Measurements from ENCODE around the gene CELF5. TPM values are rescaled to one million over a fixed set of nuclear protein-coding genes. Genes with fewer than 3 reads are reported as not detected.
A peak's percentile ranks its signal among the peaks of the same experiment; 100 is the strongest.

CELF5 gene
- total and polyA plus RNA-seq, 9 of the 15 experiments (the other 6 are each of a cell fraction or from before 2014, with no cell fraction given): 0.01 to 0.56 (median 0.22) TPM

DNA sequence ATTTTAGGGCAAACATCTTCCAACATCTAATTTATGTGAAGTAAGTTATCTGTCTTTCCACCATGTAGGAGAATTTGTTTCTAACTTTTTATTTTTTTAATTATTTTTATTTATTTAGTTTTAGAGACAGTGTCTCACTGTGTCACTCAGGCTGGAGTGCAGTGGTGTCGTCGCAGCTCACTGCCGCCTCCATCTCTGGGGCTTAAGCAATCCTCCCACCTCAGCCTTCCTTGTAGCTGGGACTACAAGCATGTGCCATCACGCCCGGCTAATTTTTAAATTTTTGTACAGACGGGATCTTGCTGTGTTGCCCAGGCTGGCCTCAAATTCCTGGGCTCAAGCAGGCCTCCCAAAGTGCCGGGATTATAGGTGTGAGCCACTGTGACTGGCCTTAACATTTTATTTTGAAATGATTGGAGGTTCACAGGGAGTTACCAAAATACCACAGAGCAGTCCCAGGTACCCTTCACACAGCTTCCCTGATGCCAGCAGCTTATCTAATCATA lies 58.8 kb downstream of the CELF5 start:
- peak; percentile 55 for TF ChIP-seq ZNF121 (CRISPR knock-in tag; conservative IDR thresholded peaks at IDR 0.05)
- no peak for TF ChIP-seq ZZZ3 (IDR thresholded peaks at IDR 0.05)
- H3K27me3 ChIP-seq (ENCODE audit: control insufficient read depth in 2 of 2, insufficient read depth in 2 of 2, low read length in 2 of 2): peaks cover 12 to 35% of the 10 kb centered on the region in 2 experiments; a peak in 3 of 5 replicates
- POLR2A ChIA-PET: no interaction called here
- H3K9me1 ChIP-seq (ENCODE audit: control insufficient read depth, insufficient read depth, low read length): no peaks in the 10 kb centered on the region
- H3K79me2 ChIP-seq (ENCODE audit: control insufficient read depth, insufficient read depth, low read length): no peaks in the 10 kb centered on the region
- H3K9ac ChIP-seq (ENCODE audit: insufficient read depth in 1 of 2, low read depth in 2 of 2, low read length in 2 of 2): no peak overlapping the region
- peaks cover 12 to 31% of the 10 kb centered on the region in 2 experiments; a peak in 4 of 5 replicates for H3K4me1 ChIP-seq (replicated peaks in 1 of 2; ENCODE audit: control insufficient read depth in 2 of 2, insufficient read depth in 2 of 2, low read length in 2 of 2)
- H2AFZ ChIP-seq (ENCODE audit: low read depth, low read length): no peak overlapping the region
- H3K4me3 ChIP-seq: no peak overlapping the region
- H3K9me3 ChIP-seq (replicated peaks; ENCODE audit: control insufficient read depth, insufficient read depth, low read depth, low read length): no peaks in the 10 kb centered on the region
- WGBS (ENCODE audit: insufficient coverage, low coverage, missing lambda C conversion rate): 53% methylated on average over 7 of the region's 7 CpGs
- ATAC-seq (no peak), DNase-seq (ENCODE audit: extremely low read depth in 1 of 4, low spot score in 3 of 4) (no peak), FAIRE-seq (no peak)
- no peaks in the 10 kb centered on the region for H3K36me3 ChIP-seq (ENCODE audit: control insufficient read depth, insufficient read depth, low read length)
- no TSS peak for BruUV-seq (replicated peaks)
- no peak overlapping the region for H3K27ac ChIP-seq (ENCODE audit: extremely low read depth, low read depth, low read length)
- no peaks in the 10 kb centered on the region; the same call in 1 of the 2 replicates for H4K20me1 ChIP-seq (replicated peaks; ENCODE audit: control insufficient read depth, insufficient read depth, low read length)
- in situ Hi-C loops (cut with MboI): no loop called here
- CTCF ChIA-PET (ENCODE audit: low intra/inter-chr PET ratio): no interaction called here
- intact Hi-C loops (cut with micrococcal nuclease): no loop called here
- H3K4me2 ChIP-seq (ENCODE audit: insufficient read depth, low read length): no peak overlapping the region

DNA sequence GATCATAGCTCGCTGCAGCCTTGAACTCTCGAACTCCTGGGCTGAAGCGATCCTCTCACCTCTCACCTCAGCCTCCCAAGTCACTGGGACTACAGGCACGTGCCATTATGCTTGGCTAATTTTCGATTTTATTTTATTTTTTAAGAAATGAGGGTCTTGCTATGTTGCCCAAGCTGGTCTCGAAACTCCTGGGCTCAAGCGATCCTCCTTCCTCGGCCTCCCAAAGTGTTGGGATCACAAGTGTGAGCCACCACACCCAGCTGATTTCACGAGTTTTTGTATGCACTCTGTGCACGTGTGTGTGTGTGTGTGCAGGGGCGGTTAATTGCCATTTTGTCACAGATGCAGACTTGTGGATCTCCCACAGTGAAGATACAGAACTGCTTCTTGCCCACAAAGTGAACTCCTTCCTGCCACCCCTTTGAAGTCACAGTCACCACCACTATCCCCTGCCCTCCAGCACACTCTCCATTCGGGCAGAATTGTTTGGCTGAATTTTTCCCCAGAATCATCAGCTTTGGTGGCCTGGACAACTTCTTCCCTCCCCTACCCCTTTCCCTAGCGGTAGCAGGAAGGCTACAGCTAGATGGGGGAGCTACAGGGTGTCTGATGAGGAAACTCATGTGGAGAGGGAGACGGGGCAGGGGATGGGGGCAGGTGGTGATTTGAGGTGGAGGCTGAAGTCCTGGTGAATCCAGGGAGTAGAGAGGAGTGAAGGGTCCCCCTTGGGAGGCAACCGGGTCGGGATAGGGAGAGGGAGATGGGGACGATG lies 59.6 kb downstream of the CELF5 start:
- Histone ChIP-seq H3K9me1 (ENCODE audit: control insufficient read depth, insufficient read depth, low read length) (no peaks in the 10 kb centered on the region), H3K36me3 (ENCODE audit: control insufficient read depth, insufficient read depth, low read length) (no peaks in the 10 kb centered on the region), H3K79me2 (ENCODE audit: control insufficient read depth, insufficient read depth, low read length) (no peaks in the 10 kb centered on the region), H2AFZ (ENCODE audit: low read depth, low read length) (peak overlapping the region; percentile 98), H3K9ac (ENCODE audit: insufficient read depth in 1 of 2, low read depth in 2 of 2, low read length in 2 of 2) (peak overlapping the region; percentile 54 to 64; a peak in 3 of 4 replicates), H3K27ac (ENCODE audit: extremely low read depth, low read depth, low read length) (peak overlapping the region; percentile 85), H3K4me3 (peak overlapping the region; percentile 43), H4K20me1 (replicated peaks; ENCODE audit: control insufficient read depth, insufficient read depth, low read length) (no peaks in the 10 kb centered on the region; the same call in 1 of the 2 replicates), H3K9me3 (replicated peaks; ENCODE audit: control insufficient read depth, insufficient read depth, low read depth, low read length) (no peaks in the 10 kb centered on the region), H3K4me1 (replicated peaks in 1 of 2; ENCODE audit: control insufficient read depth in 2 of 2, insufficient read depth in 2 of 2, low read length in 2 of 2) (peaks cover 12 to 31% of the 10 kb centered on the region in 2 experiments; a peak in 4 of 5 replicates), H3K4me2 (ENCODE audit: insufficient read depth, low read length) (peak overlapping the region; percentile 87), H3K27me3 (ENCODE audit: control insufficient read depth in 2 of 2, insufficient read depth in 2 of 2, low read length in 2 of 2) (peaks cover 12 to 30% of the 10 kb centered on the region in 2 experiments; a peak in 3 of 5 replicates)
- TF ChIP-seq, protein P1, sequence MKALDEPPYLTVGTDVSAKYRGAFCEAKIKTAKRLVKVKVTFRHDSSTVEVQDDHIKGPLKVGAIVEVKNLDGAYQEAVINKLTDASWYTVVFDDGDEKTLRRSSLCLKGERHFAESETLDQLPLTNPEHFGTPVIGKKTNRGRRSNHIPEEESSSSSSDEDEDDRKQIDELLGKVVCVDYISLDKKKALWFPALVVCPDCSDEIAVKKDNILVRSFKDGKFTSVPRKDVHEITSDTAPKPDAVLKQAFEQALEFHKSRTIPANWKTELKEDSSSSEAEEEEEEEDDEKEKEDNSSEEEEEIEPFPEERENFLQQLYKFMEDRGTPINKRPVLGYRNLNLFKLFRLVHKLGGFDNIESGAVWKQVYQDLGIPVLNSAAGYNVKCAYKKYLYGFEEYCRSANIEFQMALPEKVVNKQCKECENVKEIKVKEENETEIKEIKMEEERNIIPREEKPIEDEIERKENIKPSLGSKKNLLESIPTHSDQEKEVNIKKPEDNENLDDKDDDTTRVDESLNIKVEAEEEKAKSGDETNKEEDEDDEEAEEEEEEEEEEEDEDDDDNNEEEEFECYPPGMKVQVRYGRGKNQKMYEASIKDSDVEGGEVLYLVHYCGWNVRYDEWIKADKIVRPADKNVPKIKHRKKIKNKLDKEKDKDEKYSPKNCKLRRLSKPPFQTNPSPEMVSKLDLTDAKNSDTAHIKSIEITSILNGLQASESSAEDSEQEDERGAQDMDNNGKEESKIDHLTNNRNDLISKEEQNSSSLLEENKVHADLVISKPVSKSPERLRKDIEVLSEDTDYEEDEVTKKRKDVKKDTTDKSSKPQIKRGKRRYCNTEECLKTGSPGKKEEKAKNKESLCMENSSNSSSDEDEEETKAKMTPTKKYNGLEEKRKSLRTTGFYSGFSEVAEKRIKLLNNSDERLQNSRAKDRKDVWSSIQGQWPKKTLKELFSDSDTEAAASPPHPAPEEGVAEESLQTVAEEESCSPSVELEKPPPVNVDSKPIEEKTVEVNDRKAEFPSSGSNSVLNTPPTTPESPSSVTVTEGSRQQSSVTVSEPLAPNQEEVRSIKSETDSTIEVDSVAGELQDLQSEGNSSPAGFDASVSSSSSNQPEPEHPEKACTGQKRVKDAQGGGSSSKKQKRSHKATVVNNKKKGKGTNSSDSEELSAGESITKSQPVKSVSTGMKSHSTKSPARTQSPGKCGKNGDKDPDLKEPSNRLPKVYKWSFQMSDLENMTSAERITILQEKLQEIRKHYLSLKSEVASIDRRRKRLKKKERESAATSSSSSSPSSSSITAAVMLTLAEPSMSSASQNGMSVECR (CRISPR knock-in tag; IDR thresholded peaks at IDR 0.05): 0 out of 2 replicates have a peak, but pooled peaks have one; percentile 57
- TF ChIP-seq ZNF121 (CRISPR knock-in tag; conservative IDR thresholded peaks at IDR 0.05) (peak; percentile 35; the same call in 1 of the 2 replicates), EWSR1 (IDR thresholded peaks at IDR 0.05; ENCODE audit: borderline replicate concordance, low read depth, partially characterized antibody) (no peak), COPS2 (conservative IDR thresholded peaks at IDR 0.05) (no peak)
- TF ChIP-seq, protein P2, sequence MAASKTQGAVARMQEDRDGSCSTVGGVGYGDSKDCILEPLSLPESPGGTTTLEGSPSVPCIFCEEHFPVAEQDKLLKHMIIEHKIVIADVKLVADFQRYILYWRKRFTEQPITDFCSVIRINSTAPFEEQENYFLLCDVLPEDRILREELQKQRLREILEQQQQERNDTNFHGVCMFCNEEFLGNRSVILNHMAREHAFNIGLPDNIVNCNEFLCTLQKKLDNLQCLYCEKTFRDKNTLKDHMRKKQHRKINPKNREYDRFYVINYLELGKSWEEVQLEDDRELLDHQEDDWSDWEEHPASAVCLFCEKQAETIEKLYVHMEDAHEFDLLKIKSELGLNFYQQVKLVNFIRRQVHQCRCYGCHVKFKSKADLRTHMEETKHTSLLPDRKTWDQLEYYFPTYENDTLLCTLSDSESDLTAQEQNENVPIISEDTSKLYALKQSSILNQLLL (CRISPR knock-in tag; IDR thresholded peaks at IDR 0.05; ENCODE audit: borderline replicate concordance): no peak
- in situ Hi-C loops (cut with MboI): no loop called here
- DNase-seq (ENCODE audit: extremely low read depth in 1 of 4, low spot score in 3 of 4) (no peak), FAIRE-seq (no peak), ATAC-seq (no peak)
- 54% methylated on average over 17 of the region's 17 CpGs for WGBS (ENCODE audit: insufficient coverage, low coverage, missing lambda C conversion rate)
- ChIA-PET POLR2A (interaction anchor here (1.0 to 1.5 kb wide), 2 partner anchors 8 to 195 kb away, joined by 3 to 16 read pairs; no protein-coding TSS in a partner anchor), CTCF (ENCODE audit: low intra/inter-chr PET ratio) (no interaction called here)
- intact Hi-C loops (cut with micrococcal nuclease): no loop called here
- no TSS peak for BruUV-seq (replicated peaks)

All from K562 (cell line).